Endothelial cell of umbilical vein (primary cell): ENCODE measurements around the gene WAS. TPM values are rescaled to one million over a fixed set of nuclear protein-coding genes. Genes with fewer than 3 reads are reported as not detected.

Experiments
- BruUV-seq: library from RNA; stranded (reverse); fragments of 400-500 nt; replicated peaks from 2 replicates; lab custom pipeline; 2021; lab: Mats Ljungman, UMichigan
- CTCF ChIA-PET: fragments of 300-600, 350-600 bp; sonication (Branson Sonifier 250); formaldehyde crosslinking; loops from one replicate; lab custom pipeline; 2021; ENCODE audit warnings: antibody characterized with exemption, inconsistent platforms; lab: Charles Lee
- POLR2A ChIA-PET: fragments of 300-600, 350-600 bp; sonication (Branson Sonifier 250); formaldehyde crosslinking; loops from one replicate; lab custom pipeline; 2021; ENCODE audit warnings: antibody characterized with exemption, inconsistent platforms; lab: Charles Lee
- DNase-seq: peaks from one replicate; pipeline ENCODE4 v3.0.0-alpha.2; 2011; ENCODE audit warnings: low read depth, low spot score
- FAIRE-seq: peaks from 2 replicates; lab custom pipeline; 2011; peaks lifted over from hg19 to GRCh38; lab: Jason Lieb, UNC
- H2AFZ ChIP-seq: 2 replicates; pipeline ENCODE4 v1.6.0; 2012; ENCODE audit warnings: low read depth, low read length, control low read depth, inconsistent platforms
- H3K27ac ChIP-seq: 2 replicates; pipeline ENCODE4 v1.5.1; 2011; ENCODE audit warnings: low read depth, mild to moderate bottlenecking, control low read depth, low read length, moderate library complexity; ENCODE audit not compliant: insufficient read depth
- H3K27me3 ChIP-seq, 2 experiments: 2 replicates each; pipeline versions ENCODE4 v1.6.0 to v1.6.1; 2011; ENCODE audit warnings: low read length in 2 of 2, mixed read lengths in 1 of 2; ENCODE audit not compliant: control insufficient read depth in 2 of 2, insufficient read depth in 2 of 2
- H3K36me3 ChIP-seq, 2 experiments: 2 replicates in 1 of 2; 3 replicates in 1 of 2; pipeline ENCODE4 v1.5.1; 2011; ENCODE audit warnings: low read length in 2 of 2, mild to moderate bottlenecking in 1 of 2, moderate library complexity in 1 of 2; ENCODE audit not compliant: control insufficient read depth in 2 of 2, insufficient read depth in 2 of 2; ENCODE audit errors: extremely low read depth in 1 of 2
- H3K4me1 ChIP-seq: 3 replicates; pipeline ENCODE4 v1.5.1; 2011; ENCODE audit warnings: mild to moderate bottlenecking, low read length; ENCODE audit not compliant: control insufficient read depth, insufficient read depth; ENCODE audit errors: extremely low read depth
- H3K4me2 ChIP-seq: 2 replicates; pipeline ENCODE4 v1.6.1; 2011; ENCODE audit warnings: low read length, control low read depth, mixed read lengths; ENCODE audit not compliant: insufficient read depth
- H3K4me3 ChIP-seq, 3 experiments: fragments of 200-600 bp in 1 of 3; sonication (generic), shearing (Covaris generic) in 1 of 3; replicated peaks in 1 of 3; 2 replicates each; pipeline ENCODE4 v1.5.1; 2011 to 2016; ENCODE audit warnings: control low read depth in 3 of 3, low read length in 3 of 3, mild to moderate bottlenecking in 2 of 3, inconsistent platforms in 1 of 3, low read depth in 1 of 3, moderate library complexity in 1 of 3; ENCODE audit not compliant: insufficient read depth in 1 of 3
- H3K79me2 ChIP-seq: 2 replicates; pipeline ENCODE4 v1.6.0; 2012; ENCODE audit warnings: low read length, inconsistent platforms; ENCODE audit not compliant: control insufficient read depth, insufficient read depth
- H3K9ac ChIP-seq: replicated peaks from 2 replicates; pipeline ENCODE3; 2011; ENCODE audit warnings: low read length, control low read depth; ENCODE audit not compliant: insufficient read depth; ENCODE audit errors: extremely low read depth
- H3K9me1 ChIP-seq: replicated peaks from 3 replicates; pipeline ENCODE4 v1.6.0; 2011; ENCODE audit warnings: mild to moderate bottlenecking, low read length; ENCODE audit not compliant: control insufficient read depth, insufficient read depth; ENCODE audit errors: extremely low read depth
- H3K9me3 ChIP-seq: replicated peaks from 2 replicates; pipeline ENCODE4 v1.5.1; 2012; ENCODE audit warnings: low read length, inconsistent platforms; ENCODE audit not compliant: control insufficient read depth, insufficient read depth
- H4K20me1 ChIP-seq: replicated peaks from 2 replicates; pipeline ENCODE3; 2011; ENCODE audit warnings: mild to moderate bottlenecking, low read length; ENCODE audit not compliant: control insufficient read depth, insufficient read depth; ENCODE audit errors: extremely low read depth
- CTCF ChIP-seq, 2 donors: IDR thresholded peaks; 1 replicate in 1 of 2; 2 replicates in 1 of 2; pipeline ENCODE4 v1.5.1; 2011; ENCODE audit warnings: low read length in 2 of 2, mild to moderate bottlenecking in 2 of 2, moderate library complexity in 2 of 2, control low read depth in 1 of 2, inconsistent platforms in 1 of 2, low read depth in 1 of 2; ENCODE audit not compliant: insufficient read depth in 1 of 2; ENCODE audit errors: extremely low read depth in 1 of 2
- EZH2 ChIP-seq: IDR thresholded peaks from 2 replicates; pipeline ENCODE4 v1.6.1; 2012; ENCODE audit warnings: borderline replicate concordance, low read depth, mild to moderate bottlenecking, moderate library complexity, low read length, inconsistent platforms; ENCODE audit not compliant: severe bottlenecking
- FOS ChIP-seq: IDR thresholded peaks from 2 replicates; pipeline ENCODE4 v1.6.1; 2011; ENCODE audit warnings: mild to moderate bottlenecking, low read length, moderate library complexity, borderline replicate concordance; ENCODE audit not compliant: insufficient read depth
- GATA2 ChIP-seq: IDR thresholded peaks from 2 replicates; pipeline ENCODE4 v1.7.0; 2011; ENCODE audit warnings: low read depth, mild to moderate bottlenecking, moderate library complexity, mixed read lengths, low read length; ENCODE audit not compliant: insufficient read length, insufficient read depth
- JUN ChIP-seq: IDR thresholded peaks from 2 replicates; pipeline ENCODE4 v1.6.1; 2011; ENCODE audit warnings: borderline replicate concordance, low read depth; ENCODE audit not compliant: insufficient read length, insufficient read depth
- MAX ChIP-seq: IDR thresholded peaks from 2 replicates; pipeline ENCODE4 v1.6.1; 2011; ENCODE audit not compliant: insufficient read depth, insufficient read length
- MYC ChIP-seq: IDR thresholded peaks from one replicate; pipeline ENCODE4 v1.6.1; 2011; ENCODE audit warnings: mild to moderate bottlenecking, low read depth, low read length
- POLR2A ChIP-seq: IDR thresholded peaks from 2 replicates; pipeline ENCODE4 v1.6.1; 2012; ENCODE audit warnings: low read depth, mild to moderate bottlenecking, control low read depth, low read length
- POLR2AphosphoS5 ChIP-seq: IDR thresholded peaks from 2 replicates; pipeline ENCODE4 v1.6.1; 2012; ENCODE audit warnings: low read depth, mild to moderate bottlenecking, control low read depth, low read length, moderate library complexity; ENCODE audit not compliant: insufficient read depth
- dilution Hi-C: fragments of 300-500 bp; cut with MboI; formaldehyde crosslinking; loops from one replicate; pipeline ENCODE4 v1.15.0; 2019; ENCODE audit warnings: low sequenced_read_pairs; ENCODE audit not compliant: extremely low pct_ligation_motif_present
- intact Hi-C: fragments of 100-400 bp; cut with micrococcal nuclease; formaldehyde crosslinking; loops from one replicate; pipeline ENCODE4 v1.10.0; 2022
- polyA plus RNA-seq, 4 experiments: library from polyadenylated mRNA; depleted of rRNA in 3 of 4; stranded (reverse) in 3 of 4; unstranded in 1 of 4; fragments of >200 nt; gene quantifications; 2 replicates each; pipeline versions ENCODE4 v1.2.1 to v1.2.3, GENCODE V29; 2011 to 2012; ENCODE audit warnings: missing spikeins in 1 of 4
- total RNA-seq: library from RNA; stranded (reverse); gene quantifications from 2 replicates; pipeline ENCODE4 v1.2.3, GENCODE V29; 2021

Gene WAS
- total and polyA plus RNA-seq, 2 donors (not counting 3 experiments of a cell fraction or from before 2014, with no cell fraction given) = 0.73 TPM; not detected in 1

- no peak overlapping the region for H3K4me2 ChIP-seq
- H3K9ac ChIP-seq = no peak overlapping the region
- DNase-seq (no peak), FAIRE-seq (no peak)
- dilution Hi-C loops (no loop called here), intact Hi-C loops (loop anchor here (5.0 kb wide), 1 partner anchor 302 kb away; no protein-coding TSS in a partner anchor)
- no peak overlapping the region for H3K27ac ChIP-seq
- H3K9me1 ChIP-seq = no peaks in the 10 kb centered on the region
- POLR2A ChIA-PET = no interaction called here
- no peaks in the 10 kb centered on the region for H3K79me2 ChIP-seq
- no peaks in the 10 kb centered on the region for H4K20me1 ChIP-seq
- no peak overlapping the region for H3K4me3 ChIP-seq
- no peak overlapping the region for H2AFZ ChIP-seq
- H3K36me3 ChIP-seq = no peaks in the 10 kb centered on the region
- no peak for TF ChIP-seq CTCF (IDR thresholded peaks at IDR 0.05; ENCODE audit: extremely low read depth in 1 of 2, insufficient read depth in 1 of 2, low read depth in 1 of 2, low read length in 2 of 2)
- TF ChIP-seq MYC = no peak
- TF ChIP-seq POLR2A = no peak
- no peak for TF ChIP-seq FOS
- TF ChIP-seq MAX = no peak
- TF ChIP-seq EZH2 = no peak
- no peak for TF ChIP-seq JUN
- TF ChIP-seq POLR2AphosphoS5 = no peak
- no peak for TF ChIP-seq GATA2
- H3K27me3 ChIP-seq = no peaks in the 10 kb centered on the region
- no peaks in the 10 kb centered on the region for H3K9me3 ChIP-seq
- BruUV-seq = no TSS peak
- H3K4me1 ChIP-seq = no peaks in the 10 kb centered on the region
- CTCF ChIA-PET = no interaction called here
These were observed 37.9 kb upstream of the WAS start for GRCh38 chrX:48645669-48646068.
